ENCODE results near the gene PLXNB1.
"Not testable (repeated sequence)": the region's sequence is repeated elsewhere in the genome, so short reads cannot be mapped to it uniquely, and the experiment has no call there.

The PLXNB1 gene

GRCh38 chr3:48463703-48464102, 33.8 kb upstream of the PLXNB1 start:
- DNase-seq, result no peak

- DNase-seq, result not testable (repeated sequence)
Observed at GRCh38 chr3:48461767-48462166, 31.9 kb upstream of the PLXNB1 start.

GRCh38 chr3:48460517-48460902, 30.6 kb upstream of the PLXNB1 start:
- DNase-seq, result no peak

- DNase-seq, result no peak
Observed at GRCh38 chr3:48459773-48460516, 30.1 kb upstream of the PLXNB1 start.

GRCh38 chr3:48459331-48459730, 29.4 kb upstream of the PLXNB1 start:
- no peak for DNase-seq

- no peak for DNase-seq
Observed at GRCh38 chr3:48456456-48456855, 26.6 kb upstream of the PLXNB1 start.

GRCh38 chr3:48451270-48451669, 21.4 kb upstream of the PLXNB1 start:
- no peak for DNase-seq

- peak; percentile 95 for DNase-seq
Observed at GRCh38 chr3:48446425-48447193, 16.7 kb upstream of the PLXNB1 start, which contains the start of gene ATRIP. Gene ATRIP, plus strand, starts transcription at chr3:48446737. Its CDS starts 109 bp downstream, at chr3:48446846.

GRCh38 chr3:48446043-48446424, 16.1 kb upstream of the PLXNB1 start:
- DNase-seq, result no peak

- no peak for DNase-seq
Observed at GRCh38 chr3:48445277-48445882, 15.5 kb upstream of the PLXNB1 start.

- no peak for DNase-seq
Observed at GRCh38 chr3:48441940-48442339, 12.1 kb upstream of the PLXNB1 start.

GRCh38 chr3:48440590-48440958, 10.7 kb upstream of the PLXNB1 start:
- DNase-seq, result peak; percentile 35

GRCh38 chr3:48439820-48440589, 10.1 kb upstream of the PLXNB1 start, which contains the start of the genes CCDC51 and TMA7:
Gene CCDC51, minus strand, starts transcription at chr3:48440119. Its CDS starts 4,991 bp downstream, at chr3:48435128.
Gene TMA7, plus strand, starts transcription at chr3:48440257. Its CDS starts 40 bp downstream, at chr3:48440297.
- DNase-seq, result peak; percentile 99

- no peak for DNase-seq
Observed at GRCh38 chr3:48437812-48438211, 7.9 kb upstream of the PLXNB1 start.

- DNase-seq, result no peak
Observed at GRCh38 chr3:48436855-48437254, 7.0 kb upstream of the PLXNB1 start.

GRCh38 chr3:48436477-48436787, 6.5 kb upstream of the PLXNB1 start:
- no peak for DNase-seq

GRCh38 chr3:48435774-48436476, 6.0 kb upstream of the PLXNB1 start:
- DNase-seq, result peak; percentile 91

- DNase-seq, result no peak
Observed at GRCh38 chr3:48435223-48435595, 5.3 kb upstream of the PLXNB1 start.

GRCh38 chr3:48434591-48435222, 4.8 kb upstream of the PLXNB1 start:
- peak; percentile 52 for DNase-seq

GRCh38 chr3:48433472-48434118, 3.7 kb upstream of the PLXNB1 start:
- DNase-seq, result no peak

Data from hematopoietic multipotent progenitor cell treated with erythropoietin and hydrocortisone succinate and interleukin-3 and kit ligand, for 6 days (in vitro differentiated cells).